ACHN (cell line): ENCODE results near the gene PELI3.

Experiments
- DNase-seq: peaks from one replicate; pipeline ENCODE4 v3.0.0-alpha.2; 2015
- in situ Hi-C: cut with HindIII; loops from 2 replicates; pipeline ENCODE4 v1.10.0; 2017; ENCODE audit warnings: low sequenced_read_pairs, low pct_ligation_motif_present, low pct_unique_long_range_greater_than_20kb

The PELI3 gene

DNA sequence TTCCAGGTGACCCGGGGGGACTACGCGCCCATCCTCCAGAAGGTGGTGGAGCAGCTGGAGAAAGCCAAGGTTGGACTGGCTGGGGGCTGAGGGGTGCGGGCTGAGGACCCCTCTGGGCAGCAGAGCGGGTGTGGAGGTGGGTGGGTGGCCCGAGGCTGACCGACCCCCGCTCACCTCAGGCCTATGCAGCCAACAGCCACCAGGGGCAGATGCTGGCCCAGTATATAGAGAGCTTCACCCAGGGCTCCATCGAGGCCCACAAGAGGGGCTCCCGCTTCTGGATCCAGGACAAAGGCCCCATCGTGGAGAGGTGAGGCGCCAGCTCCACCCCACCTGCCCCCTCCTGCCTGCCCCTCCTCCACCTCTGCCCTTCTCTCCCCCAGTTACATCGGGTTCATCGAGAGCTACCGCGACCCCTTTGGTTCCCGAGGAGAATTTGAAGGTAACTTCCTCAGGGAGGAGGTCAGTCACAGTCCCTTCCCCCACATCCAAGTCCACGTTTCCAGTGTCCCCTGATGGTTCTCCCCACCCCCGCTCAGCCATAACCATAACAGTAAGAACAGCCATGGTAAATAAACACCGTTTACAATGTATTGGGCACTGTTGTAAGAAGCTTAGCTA is 24.7 kb downstream of the PELI3 start:
- in situ Hi-C loops, result no loop called here
- no peak for DNase-seq

DNA sequence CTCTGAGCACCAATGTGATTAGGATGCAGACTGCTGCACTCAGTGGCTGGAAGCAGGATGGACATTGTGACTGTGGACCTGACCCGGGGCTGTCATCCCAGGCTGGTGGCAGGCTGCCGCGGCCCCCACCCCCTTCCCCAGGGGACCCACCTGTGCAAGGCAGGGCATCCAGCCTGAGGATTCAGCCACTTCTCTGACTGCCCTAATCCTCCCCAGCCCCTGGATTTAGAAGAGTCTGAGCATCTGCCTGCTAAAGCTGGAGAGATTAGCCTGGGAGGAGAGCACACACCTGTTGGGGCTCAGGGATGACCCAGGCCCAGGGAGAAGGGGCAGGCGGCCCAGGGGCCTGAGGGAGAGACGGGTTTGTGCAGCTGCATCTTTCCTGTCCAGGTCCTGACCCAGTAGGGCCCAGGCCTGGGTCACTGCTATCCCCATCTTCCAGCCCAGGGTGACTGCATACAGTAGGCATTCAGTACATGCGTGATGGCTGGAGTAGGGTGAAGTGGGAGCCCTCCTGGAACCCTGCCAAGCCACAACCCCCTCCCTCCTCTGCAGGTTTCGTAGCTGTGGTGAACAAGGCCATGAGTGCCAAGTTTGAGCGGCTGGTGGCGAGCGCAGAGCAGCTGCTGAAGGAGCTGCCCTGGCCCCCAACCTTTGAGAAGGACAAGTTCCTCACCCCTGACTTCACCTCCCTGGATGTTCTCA is 25.6 kb downstream of the PELI3 start:
- in situ Hi-C loops, result no loop called here
- no peak for DNase-seq

- no peak for DNase-seq
- in situ Hi-C loops, result no loop called here
Observed at GRCh38 chr11:66493130-66493529, 26.4 kb downstream of the PELI3 start.

DNA sequence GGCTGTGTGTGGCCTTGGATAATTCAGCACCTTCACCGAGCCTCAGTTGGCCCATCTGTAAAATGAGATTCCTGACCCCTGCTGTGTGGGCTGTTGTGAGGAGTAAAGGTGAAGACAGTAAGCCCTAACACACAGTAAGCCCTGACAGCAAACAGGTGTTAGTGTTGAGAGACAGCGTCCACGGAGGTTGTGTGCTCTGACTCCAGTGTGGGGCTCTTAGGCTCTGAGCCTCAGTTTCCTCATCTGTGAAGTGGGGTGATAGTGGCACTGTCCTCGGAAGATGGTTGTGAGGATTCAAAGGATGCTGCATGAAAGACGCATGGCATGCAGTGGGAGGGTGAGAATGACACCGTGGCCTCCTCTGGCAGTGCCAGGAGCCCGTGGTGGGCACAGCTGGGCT is 27.8 kb downstream of the PELI3 start:
- in situ Hi-C loops, result no loop called here
- DNase-seq, result no peak

- in situ Hi-C loops, result no loop called here
Observed at GRCh38 chr11:66494935-66495334, 28.2 kb downstream of the PELI3 start.

DNA sequence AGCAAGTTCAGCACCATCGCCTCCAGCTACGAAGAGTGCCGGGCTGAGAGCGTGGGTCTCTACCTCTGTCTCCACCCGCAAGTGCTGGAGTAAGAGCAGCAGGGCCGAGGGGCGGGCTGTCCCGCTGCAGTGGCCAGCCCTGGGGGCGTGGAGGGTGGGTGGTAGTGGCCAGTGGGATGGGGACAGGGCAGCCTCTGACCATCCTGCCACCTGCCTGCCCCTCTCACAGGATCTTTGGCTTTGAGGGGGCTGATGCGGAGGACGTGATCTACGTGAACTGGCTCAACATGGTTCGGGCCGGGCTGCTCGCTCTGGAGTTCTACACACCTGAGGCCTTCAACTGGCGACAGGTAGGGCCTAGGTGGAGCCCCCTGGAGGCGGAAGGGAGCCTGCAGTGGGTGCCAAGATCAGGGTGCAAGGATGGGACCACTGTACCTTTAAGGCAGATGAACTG is 28.7 kb downstream of the PELI3 start:
- in situ Hi-C loops, result no loop called here

More at GRCh38 chr11:66494935-66495334, 28.2 kb downstream of the PELI3 start:
- no peak for DNase-seq

DNA sequence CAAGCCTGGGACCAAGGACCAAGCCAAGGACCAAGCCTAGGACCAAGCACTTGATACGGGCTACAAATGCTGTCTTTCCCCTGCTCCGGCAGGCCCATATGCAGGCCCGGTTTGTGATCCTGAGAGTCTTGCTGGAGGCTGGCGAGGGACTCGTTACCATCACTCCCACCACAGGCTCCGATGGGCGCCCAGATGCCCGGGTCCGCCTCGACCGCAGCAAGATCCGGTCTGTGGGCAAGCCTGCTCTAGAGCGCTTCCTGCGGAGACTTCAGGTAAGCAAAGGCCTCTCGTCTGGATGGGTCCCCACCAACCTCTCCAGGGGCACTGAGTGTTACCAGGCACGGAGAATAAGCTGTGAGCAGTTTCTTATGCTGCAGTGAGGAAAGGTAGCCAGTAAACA is 30.5 kb downstream of the PELI3 start:
- in situ Hi-C loops, result no loop called here
- no peak for DNase-seq

More for the DNA sequence above, 28.7 kb downstream of the PELI3 start:
- no peak for DNase-seq

- no peak for DNase-seq
- in situ Hi-C loops, result no loop called here
Observed at GRCh38 chr11:66498506-66498905, 31.8 kb downstream of the PELI3 start.

GRCh38 chr11:66505276-66505816 is 38.6 kb downstream of the PELI3 start:
- no peak for DNase-seq
- in situ Hi-C loops, result no loop called here

GRCh38 chr11:66509131-66509561 is 42.4 kb downstream of the PELI3 start:
- no peak for DNase-seq
- in situ Hi-C loops, result no loop called here

GRCh38 chr11:66510271-66510989 is 43.7 kb downstream of the PELI3 start, which contains the start of gene BBS1:
Gene BBS1 (plus strand): TSS chr11:66510635. CDS start chr11:66510660, 25 bp downstream.
- in situ Hi-C loops, result no loop called here
- peak; percentile 78 for DNase-seq

DNA sequence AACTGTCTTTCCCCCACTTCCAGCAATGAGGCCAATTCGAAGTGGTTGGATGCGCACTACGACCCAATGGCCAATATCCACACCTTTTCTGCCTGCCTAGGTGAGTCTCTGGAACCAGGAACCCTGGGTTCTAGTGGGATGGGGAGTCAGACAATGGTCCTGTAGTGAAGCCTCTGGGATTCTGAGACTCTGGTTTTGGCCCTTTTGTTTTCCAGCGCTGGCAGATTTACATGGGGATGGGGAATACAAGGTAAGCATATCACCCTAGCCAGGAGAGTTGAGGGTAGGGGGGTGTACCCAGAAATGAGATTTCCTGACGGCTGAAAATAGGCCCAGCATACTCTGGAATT is 44.3 kb downstream of the PELI3 start:
- DNase-seq, result no peak
- in situ Hi-C loops, result no loop called here

DNA sequence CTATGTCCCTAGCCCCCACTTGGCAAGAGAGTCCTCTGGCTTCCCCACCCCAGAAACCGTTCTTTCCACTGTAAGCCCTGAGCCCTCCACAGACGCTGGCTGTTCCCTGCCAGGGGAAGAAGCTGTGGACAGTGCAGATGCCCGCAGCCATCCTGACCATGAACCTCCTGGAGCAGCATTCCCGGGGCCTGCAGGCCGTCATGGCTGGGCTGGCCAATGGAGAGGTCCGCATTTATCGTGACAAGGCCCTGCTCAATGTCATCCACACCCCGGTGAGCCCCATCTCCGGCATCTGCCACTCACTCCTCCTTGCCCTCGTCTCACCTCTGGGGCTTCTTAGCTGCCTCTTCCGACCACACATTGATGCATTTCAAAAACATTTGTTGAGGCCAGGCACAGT is 56.9 kb downstream of the PELI3 start:
- in situ Hi-C loops, result no loop called here
- no peak for DNase-seq

GRCh38 chr11:66524304-66525040 is 57.8 kb downstream of the PELI3 start:
- no peak for DNase-seq
- in situ Hi-C loops, result no loop called here
